Smooth muscle cell (in vitro differentiated cells): ENCODE results near the gene INHBB. TPM values are rescaled to one million over a fixed set of nuclear protein-coding genes. Genes with fewer than 3 reads are reported as not detected.

Experiments used
- DNase-seq: peaks from one replicate; lab custom pipeline; 2025; ENCODE audit not compliant: unreplicated experiment; lab: John Stamatoyannopoulos, UW
- H2AFZ ChIP-seq: fragments of 200-600 bp; sonication (generic); 2 replicates; pipeline ENCODE4 v1.6.0; 2016; ENCODE audit warnings: antibody characterized with exemption, low read depth, mild to moderate bottlenecking
- H3F3A ChIP-seq: fragments of 200-600 bp; sonication (generic); 2 replicates; pipeline ENCODE4 v1.6.0; 2017; ENCODE audit warnings: antibody characterized with exemption, low read depth
- H3K27ac ChIP-seq: fragments of 200-600 bp; sonication (generic); 2 replicates; pipeline ENCODE4 v1.5.1; 2016; ENCODE audit warnings: low read depth, mild to moderate bottlenecking
- H3K27me3 ChIP-seq: fragments of 200-600 bp; sonication (generic); 2 replicates; pipeline ENCODE4 v1.6.1; 2016; ENCODE audit warnings: low read depth, mild to moderate bottlenecking
- H3K36me3 ChIP-seq: fragments of 200-600 bp; sonication (generic); 2 replicates; pipeline ENCODE4 v1.5.1; 2016; ENCODE audit warnings: low read depth
- H3K4me1 ChIP-seq: fragments of 200-600 bp; sonication (generic); 2 replicates; pipeline ENCODE4 v1.5.1; 2016; ENCODE audit warnings: low read depth
- H3K4me2 ChIP-seq: fragments of 200-600 bp; sonication (generic); 2 replicates; pipeline ENCODE4 v1.6.0; 2016; ENCODE audit warnings: mild to moderate bottlenecking
- H3K4me3 ChIP-seq: fragments of 200-600 bp; sonication (generic); 2 replicates; pipeline ENCODE4 v1.5.1; 2016; ENCODE audit warnings: mild to moderate bottlenecking
- H3K79me2 ChIP-seq: fragments of 200-600 bp; sonication (generic); 2 replicates; pipeline ENCODE4 v1.6.0; 2016; ENCODE audit warnings: low read depth, mild to moderate bottlenecking
- H3K9ac ChIP-seq: fragments of 200-600 bp; sonication (generic); 2 replicates; pipeline ENCODE4 v1.6.0; 2016; ENCODE audit warnings: low read depth
- H3K9me3 ChIP-seq: fragments of 200-600 bp; sonication (generic); replicated peaks from 2 replicates; pipeline ENCODE4 v1.5.1; 2016; ENCODE audit warnings: low read depth
- H4K20me1 ChIP-seq: fragments of 200-600 bp; sonication (generic); 2 replicates; pipeline ENCODE4 v1.6.0; 2016; ENCODE audit warnings: low read depth
- CTCF ChIP-seq: fragments of 200-600 bp; sonication (generic); IDR thresholded peaks from 2 replicates; pipeline ENCODE4 v1.5.1; 2017; ENCODE audit warnings: borderline replicate concordance, mild to moderate bottlenecking, antibody characterized with exemption; ENCODE audit not compliant: insufficient read depth, poor library complexity, severe bottlenecking
- WGBS: methylation state at CpG from one replicate; pipeline ENCODE4 v1.1.7; 2016; ENCODE audit warnings: low lambda C conversion rate; 5-methylcytosine and 5-hydroxymethylcytosine counted together
- polyA plus RNA-seq: library from polyadenylated mRNA; unstranded; fragments of >200 nt; fragmentation: Nextera tagmentation; extraction: Ambion mirVana; gene quantifications from 2 replicates; pipeline ENCODE4 v1.2.1, GENCODE V29; 2016
- total RNA-seq: library from RNA; depleted of rRNA; stranded (reverse); fragments of >200 nt; gene quantifications from 2 replicates; pipeline ENCODE4 v1.2.3, GENCODE V29; 2014

The INHBB gene
- total and polyA plus RNA-seq, 2 experiments from 2014 or later: 0.06 to 0.09 TPM

- no peaks in the 10 kb centered on the region for H3K36me3 ChIP-seq
- H3K9ac ChIP-seq: no peak overlapping the region
- H3K27ac ChIP-seq: no peak overlapping the region
- no peak overlapping the region for H3K4me3 ChIP-seq
- no peak for TF ChIP-seq CTCF
- H2AFZ ChIP-seq: no peak overlapping the region
- H3K79me2 ChIP-seq: no peaks in the 10 kb centered on the region
- no peak for DNase-seq
- H3F3A ChIP-seq: no peaks in the 10 kb centered on the region
- no peaks in the 10 kb centered on the region for H3K9me3 ChIP-seq
- peaks cover 30% of the 10 kb centered on the region for H3K27me3 ChIP-seq
- H3K4me1 ChIP-seq: no peaks in the 10 kb centered on the region
- no peak overlapping the region for H3K4me2 ChIP-seq
- 87% methylated on average over 5 of the region's 5 CpGs for WGBS
- no peaks in the 10 kb centered on the region for H4K20me1 ChIP-seq
Observed at GRCh38 chr2:120360307-120360855, 14.4 kb downstream of the INHBB start.

GRCh38 chr2:120362926-120363325 lies 17.0 kb downstream of the INHBB start:
- Histone ChIP-seq H3F3A (no peaks in the 10 kb centered on the region), H3K27ac (no peak overlapping the region), H3K79me2 (no peaks in the 10 kb centered on the region), H3K27me3 (peaks cover 17% of the 10 kb centered on the region), H3K4me3 (no peak overlapping the region), H3K9ac (no peak overlapping the region), H3K9me3 (no peaks in the 10 kb centered on the region), H3K4me2 (no peak overlapping the region), H3K36me3 (no peaks in the 10 kb centered on the region), H2AFZ (no peak overlapping the region), H3K4me1 (no peaks in the 10 kb centered on the region), H4K20me1 (no peaks in the 10 kb centered on the region)
- no peak for TF ChIP-seq CTCF
- no peak for DNase-seq
- 95% methylated on average over 11 of the region's 11 CpGs for WGBS

GRCh38 chr2:120365236-120365793 lies 19.4 kb downstream of the INHBB start:
- Histone ChIP-seq H4K20me1 (no peaks in the 10 kb centered on the region), H3K4me1 (no peaks in the 10 kb centered on the region), H3K9ac (no peak overlapping the region), H3K4me3 (no peak overlapping the region), H3K79me2 (no peaks in the 10 kb centered on the region), H3K36me3 (no peaks in the 10 kb centered on the region), H3K4me2 (no peak overlapping the region), H2AFZ (no peak overlapping the region), H3K9me3 (no peaks in the 10 kb centered on the region), H3F3A (no peaks in the 10 kb centered on the region), H3K27ac (no peak overlapping the region), H3K27me3 (peaks cover 13% of the 10 kb centered on the region)
- no peak for TF ChIP-seq CTCF
- no peak for DNase-seq
- 88% methylated on average over 13 of the region's 13 CpGs for WGBS

- no peaks in the 10 kb centered on the region for H3F3A ChIP-seq
- no peaks in the 10 kb centered on the region for H4K20me1 ChIP-seq
- no peaks in the 10 kb centered on the region for H3K79me2 ChIP-seq
- H2AFZ ChIP-seq: no peak overlapping the region
- DNase-seq: no peak
- 76% methylated on average over 11 of the region's 11 CpGs for WGBS
- no peak overlapping the region for H3K9ac ChIP-seq
- no peaks in the 10 kb centered on the region for H3K4me1 ChIP-seq
- TF ChIP-seq CTCF: no peak
- no peak overlapping the region for H3K4me2 ChIP-seq
- H3K27me3 ChIP-seq: peaks cover 19% of the 10 kb centered on the region
- H3K9me3 ChIP-seq: no peaks in the 10 kb centered on the region
- H3K36me3 ChIP-seq: no peaks in the 10 kb centered on the region
- no peak overlapping the region for H3K27ac ChIP-seq
- no peak overlapping the region for H3K4me3 ChIP-seq
Observed at GRCh38 chr2:120366698-120367097, 20.8 kb downstream of the INHBB start.
